Measurements from ENCODE around the gene ADAMTS10.

- TF ChIP-seq POLR2A (IDR thresholded peaks at IDR 0.05) (no peak), CTCF (IDR thresholded peaks at IDR 0.05) (no peak)
Measured at GRCh38 chr19:8659905-8660304, 49.4 kb upstream of the ADAMTS10 start.

All from right lobe of liver (tissue), 4 donors.